K562 (cell line): ENCODE data around the gene ABHD16A. TPM values are rescaled to one million over a fixed set of nuclear protein-coding genes. Genes with fewer than 3 reads are reported as not detected.

Experiments
- EGR1 ChIP-seq: fragments of 450-650 bp; conservative IDR thresholded peaks from 2 replicates; pipeline ENCODE4 v1.6.1; 2017; ENCODE audit warnings: mild to moderate bottlenecking
- PRMT5 ChIP-seq: sonication (generic); formaldehyde crosslinking; IDR thresholded peaks from 2 replicates; pipeline ENCODE4 v1.5.0; 2020; ENCODE audit warnings: missing genetic modification reagents
- RHOXF2B ChIP-seq: fragments of 250-450 bp; sonication (Bioruptor Pico); conservative IDR thresholded peaks from 2 replicates; pipeline ENCODE4 v1.5.1; 2021
- ZBTB1 ChIP-seq: sonication (generic); formaldehyde crosslinking; IDR thresholded peaks from 2 replicates; pipeline ENCODE4 v1.8.1; 2023; ENCODE audit warnings: missing genetic modification reagents, low read depth, mild to moderate bottlenecking, borderline replicate concordance
- polyA plus RNA-seq, 8 experiments: library from polyadenylated mRNA; depleted of rRNA in 4 of 8; stranded (reverse) in 5 of 8; unstranded in 3 of 8; fragments of >200 nt; fragmentation: Nextera tagmentation in 2 of 8; fragmentation: Illumina TruSeq in 1 of 8; extraction: Ambion mirVana in 2 of 8; extraction: Trizol in 1 of 8; gene quantifications; 2 replicates each; pipeline versions ENCODE4 v1.2.1 to v1.2.3, GENCODE V29; 2011 to 2014; ENCODE audit warnings: inconsistent platforms in 1 of 8, missing spikeins in 1 of 8
- total RNA-seq, 7 experiments: library from RNA; depleted of rRNA in 6 of 7; stranded (reverse); fragments of >200 nt in 6 of 7; fragmentation: Illumina TruSeq in 2 of 7; extraction: Trizol in 2 of 7; gene quantifications; 2 replicates each; pipeline versions ENCODE4 v1.2.1 to v1.2.3, GENCODE V29; 2011 to 2021; ENCODE audit warnings: low replicate concordance in 1 of 7
- TF ChIP-seq, protein P1 (sequence below): fragments of 250-450 bp; sonication (Bioruptor Pico); IDR thresholded peaks from 2 replicates; pipeline ENCODE4 v1.5.0; 2020; ENCODE audit warnings: mild to moderate bottlenecking
- TF ChIP-seq, protein P2 (sequence below): fragments of 450-650 bp; formaldehyde crosslinking; IDR thresholded peaks from 2 replicates; pipeline ENCODE4 v1.4.0; 2020; ENCODE audit warnings: mild to moderate bottlenecking, moderate library complexity

ABHD16A gene
- total and polyA plus RNA-seq, 9 of the 15 experiments (the other 6 are each of a cell fraction or from before 2014, with no cell fraction given), result 25.8 to 120 (median 81.6) TPM

DNA sequence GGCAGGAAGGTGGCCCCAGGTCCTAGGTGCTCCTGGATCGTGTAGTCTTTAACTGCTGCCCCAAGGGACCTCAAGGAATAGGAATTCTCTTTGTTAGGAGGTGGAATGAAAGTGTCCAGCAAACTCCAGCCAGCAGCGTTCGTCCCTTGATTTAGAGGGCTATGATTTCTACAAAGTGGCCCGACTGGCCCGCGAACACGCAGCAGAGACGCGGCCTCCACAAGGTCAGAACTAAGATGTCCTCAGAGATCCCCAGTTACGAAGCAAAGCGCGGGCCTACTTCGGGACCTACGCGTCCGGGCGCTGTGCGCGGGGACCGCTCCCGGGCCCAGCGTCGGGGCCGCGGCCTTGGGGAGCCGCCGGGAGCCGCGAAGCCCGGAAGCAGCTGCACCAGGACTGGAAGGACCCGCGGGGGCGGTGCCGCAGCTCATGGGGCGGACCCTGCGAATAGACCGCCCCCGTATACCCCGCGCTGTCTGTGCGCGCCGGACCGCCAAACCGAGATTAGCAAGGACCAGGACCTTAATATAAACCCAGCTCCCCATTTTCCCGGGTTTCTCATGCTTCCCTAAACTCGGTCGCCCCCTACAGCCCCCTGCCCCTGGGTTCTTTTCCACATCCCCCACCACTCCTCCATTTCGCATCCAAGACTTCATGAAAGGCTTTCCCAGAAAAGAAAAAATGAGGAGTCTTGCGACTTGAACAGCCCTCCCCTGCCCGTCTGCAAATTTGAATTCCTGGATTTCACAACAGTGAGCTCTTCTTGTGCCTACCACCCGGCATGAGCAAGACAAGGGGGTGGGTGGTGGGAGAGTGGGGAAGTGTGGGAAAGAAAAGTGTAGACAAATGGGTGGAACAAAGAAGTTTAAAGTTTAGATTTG lies 42.5 kb downstream of the ABHD16A start, which contains the start of gene C6orf47 (continued):
- TF ChIP-seq PRMT5 (CRISPR knock-in tag), result no peak
- TF ChIP-seq, protein P1, sequence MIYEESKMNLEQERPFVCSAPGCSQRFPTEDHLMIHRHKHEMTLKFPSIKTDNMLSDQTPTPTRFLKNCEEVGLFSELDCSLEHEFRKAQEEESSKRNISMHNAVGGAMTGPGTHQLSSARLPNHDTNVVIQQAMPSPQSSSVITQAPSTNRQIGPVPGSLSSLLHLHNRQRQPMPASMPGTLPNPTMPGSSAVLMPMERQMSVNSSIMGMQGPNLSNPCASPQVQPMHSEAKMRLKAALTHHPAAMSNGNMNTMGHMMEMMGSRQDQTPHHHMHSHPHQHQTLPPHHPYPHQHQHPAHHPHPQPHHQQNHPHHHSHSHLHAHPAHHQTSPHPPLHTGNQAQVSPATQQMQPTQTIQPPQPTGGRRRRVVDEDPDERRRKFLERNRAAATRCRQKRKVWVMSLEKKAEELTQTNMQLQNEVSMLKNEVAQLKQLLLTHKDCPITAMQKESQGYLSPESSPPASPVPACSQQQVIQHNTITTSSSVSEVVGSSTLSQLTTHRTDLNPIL, result peak; percentile 60
- peak; percentile 79 for TF ChIP-seq ZBTB1 (CRISPR knock-in tag)
- TF ChIP-seq RHOXF2B (CRISPR knock-in tag), result peak; percentile 94
- no peak for TF ChIP-seq EGR1
- TF ChIP-seq, protein P2, sequence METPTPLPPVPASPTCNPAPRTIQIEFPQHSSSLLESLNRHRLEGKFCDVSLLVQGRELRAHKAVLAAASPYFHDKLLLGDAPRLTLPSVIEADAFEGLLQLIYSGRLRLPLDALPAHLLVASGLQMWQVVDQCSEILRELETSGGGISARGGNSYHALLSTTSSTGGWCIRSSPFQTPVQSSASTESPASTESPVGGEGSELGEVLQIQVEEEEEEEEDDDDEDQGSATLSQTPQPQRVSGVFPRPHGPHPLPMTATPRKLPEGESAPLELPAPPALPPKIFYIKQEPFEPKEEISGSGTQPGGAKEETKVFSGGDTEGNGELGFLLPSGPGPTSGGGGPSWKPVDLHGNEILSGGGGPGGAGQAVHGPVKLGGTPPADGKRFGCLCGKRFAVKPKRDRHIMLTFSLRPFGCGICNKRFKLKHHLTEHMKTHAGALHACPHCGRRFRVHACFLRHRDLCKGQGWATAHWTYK, result peak; percentile 95
